Fibroblast of lung (primary cell): ENCODE data around the gene C11orf42.

ENCODE experiments used
- CTCF ChIP-seq, 2 donors: IDR thresholded peaks in 1 of 2; conservative IDR thresholded peaks in 1 of 2; 1 replicate in 1 of 2; 2 replicates in 1 of 2; pipeline ENCODE4 v1.5.1; 2011 to 2012; ENCODE audit warnings: low read length in 2 of 2, control low read depth in 1 of 2, inconsistent platforms in 1 of 2, low read depth in 1 of 2, mild to moderate bottlenecking in 1 of 2
- EZH2 ChIP-seq: IDR thresholded peaks from 2 replicates; pipeline ENCODE4 v1.5.1; 2012; ENCODE audit warnings: low read length, control low read depth, mild to moderate bottlenecking; ENCODE audit errors: missing control alignments

GRCh38 chr11:6234387-6235107, 29.2 kb downstream of the C11orf42 start, which contains the start of gene FHIP1B:
- TF ChIP-seq EZH2 (no peak), CTCF (conservative IDR thresholded peaks at IDR 0.05 in 1 of 2, IDR thresholded peaks at IDR 0.05 in 1 of 2; ENCODE audit: low read depth in 1 of 2, low read length in 2 of 2) (no peak)
